Left ventricle myocardium inferior (tissue), 1 donor: ENCODE results near the gene ZCWPW1. TPM values are rescaled to one million over a fixed set of nuclear protein-coding genes. Genes with fewer than 3 reads are reported as not detected.
"Not testable (repeated sequence)": the region's sequence is repeated elsewhere in the genome, so short reads cannot be mapped to it uniquely, and the experiment has no call there.

Source experiments
- DNase-seq: peaks from one replicate; pipeline ENCODE4 v3.0.0-alpha.2; 2020
- H3K27ac ChIP-seq: fragments of 200-600 bp; replicated peaks from 2 replicates; pipeline ENCODE4 v1.8.0; 2021
- H3K27me3 ChIP-seq: fragments of 200-600 bp; 2 replicates; pipeline ENCODE4 v1.8.0; 2021; ENCODE audit warnings: low read depth
- H3K36me3 ChIP-seq: fragments of 200-600 bp; 2 replicates; pipeline ENCODE4 v1.8.0; 2021
- H3K4me1 ChIP-seq: fragments of 200-600 bp; 2 replicates; pipeline ENCODE4 v1.8.0; 2021
- H3K4me3 ChIP-seq: fragments of 200-600 bp; 2 replicates; pipeline ENCODE4 v1.8.0; 2021; ENCODE audit warnings: mild to moderate bottlenecking, moderate library complexity
- H3K9me3 ChIP-seq: fragments of 200-600 bp; replicated peaks from 2 replicates; pipeline ENCODE4 v1.8.0; 2021
- CTCF ChIP-seq: fragments of 200-600 bp; IDR thresholded peaks from 2 replicates; pipeline ENCODE4 v1.8.0; 2021; ENCODE audit warnings: antibody characterized with exemption, mild to moderate bottlenecking, borderline replicate concordance
- intact Hi-C: fragments of 100-400 bp; cut with micrococcal nuclease; formaldehyde crosslinking; loops from one replicate; pipeline ENCODE4 v1.11.0; 2022
- total RNA-seq: library from RNA; stranded (reverse); fragmentation: NEBNext Ultra II Directional; extraction: Animal tissue kit (Norgen Biotek cat#: 25700); gene quantifications from one replicate; pipeline ENCODE4 v1.2.1, GENCODE V29; 2021
- donor health status: DM: no; HTN: yes; CAD: no; lungs with severe emphysema.

ZCWPW1 gene
- total RNA-seq, 1 donor from 2014 or later: 4.6 TPM

- intact Hi-C loops: no loop called here
- Histone ChIP-seq H3K4me3 (no peak overlapping the region), H3K27ac (no peak overlapping the region), H3K27me3 (no peaks in the 10 kb centered on the region), H3K36me3 (no peaks in the 10 kb centered on the region), H3K9me3 (no peaks in the 10 kb centered on the region), H3K4me1 (peaks cover 23% of the 10 kb centered on the region)
- no peak for DNase-seq
- no peak for TF ChIP-seq CTCF
These were observed 13.4 kb upstream of the ZCWPW1 start for GRCh38 chr7:100441641-100442535.

DNA sequence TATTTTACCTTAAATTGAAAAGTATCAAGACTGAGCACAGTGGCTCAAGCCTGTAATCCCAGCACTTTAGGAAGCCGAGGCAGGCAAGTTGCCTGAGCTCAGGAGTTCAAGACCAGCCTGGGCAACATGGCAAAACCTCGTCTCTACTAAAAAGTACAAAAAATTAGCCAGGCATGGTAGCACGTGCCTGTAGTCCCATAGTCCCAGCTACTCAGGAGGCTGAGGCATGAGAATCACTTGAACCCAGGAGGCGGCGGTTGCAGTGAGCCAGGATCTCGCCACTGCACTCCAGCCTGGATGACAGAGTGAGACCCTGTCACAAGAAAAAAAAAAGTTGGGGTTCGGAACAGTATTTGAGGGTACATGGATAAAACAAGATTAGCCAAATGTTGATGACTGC, 10.7 kb upstream of the ZCWPW1 start:
- H3K27ac ChIP-seq, H3K4me3 ChIP-seq, H3K27me3 ChIP-seq, DNase-seq, H3K36me3 ChIP-seq, intact Hi-C loops, H3K9me3 ChIP-seq: not testable (repeated sequence)
- H3K4me1 ChIP-seq: peaks cover 29% of the 10 kb centered on the region

- Histone ChIP-seq H3K36me3 (peaks cover 11% of the 10 kb centered on the region), H3K4me1 (peaks cover 29% of the 10 kb centered on the region)
- H3K27ac ChIP-seq, H3K4me3 ChIP-seq, H3K9me3 ChIP-seq, H3K27me3 ChIP-seq, intact Hi-C loops, DNase-seq: not testable (repeated sequence)
These were observed 10.2 kb upstream of the ZCWPW1 start for GRCh38 chr7:100438731-100439130.

GRCh38 chr7:100438172-100438571, 9.7 kb upstream of the ZCWPW1 start:
- H3K27ac ChIP-seq: peak overlapping the region; percentile 3
- no peaks in the 10 kb centered on the region for H3K27me3 ChIP-seq
- no peaks in the 10 kb centered on the region for H3K9me3 ChIP-seq
- peaks cover 32% of the 10 kb centered on the region for H3K4me1 ChIP-seq
- no peak overlapping the region for H3K4me3 ChIP-seq
- intact Hi-C loops: no loop called here
- H3K36me3 ChIP-seq: peaks cover 17% of the 10 kb centered on the region
- no peak for TF ChIP-seq CTCF
- no peak for DNase-seq

- no peak for TF ChIP-seq CTCF
- intact Hi-C loops: no loop called here
- H3K27me3 ChIP-seq: no peaks in the 10 kb centered on the region
- H3K27ac ChIP-seq: peak overlapping the region; percentile 95
- peaks cover 23% of the 10 kb centered on the region for H3K36me3 ChIP-seq
- DNase-seq: no peak
- peak overlapping the region; percentile 93 for H3K4me3 ChIP-seq
- no peaks in the 10 kb centered on the region for H3K9me3 ChIP-seq
- H3K4me1 ChIP-seq: peaks cover 39% of the 10 kb centered on the region
These were observed 8.9 kb upstream of the ZCWPW1 start for GRCh38 chr7:100437150-100438100.

DNA sequence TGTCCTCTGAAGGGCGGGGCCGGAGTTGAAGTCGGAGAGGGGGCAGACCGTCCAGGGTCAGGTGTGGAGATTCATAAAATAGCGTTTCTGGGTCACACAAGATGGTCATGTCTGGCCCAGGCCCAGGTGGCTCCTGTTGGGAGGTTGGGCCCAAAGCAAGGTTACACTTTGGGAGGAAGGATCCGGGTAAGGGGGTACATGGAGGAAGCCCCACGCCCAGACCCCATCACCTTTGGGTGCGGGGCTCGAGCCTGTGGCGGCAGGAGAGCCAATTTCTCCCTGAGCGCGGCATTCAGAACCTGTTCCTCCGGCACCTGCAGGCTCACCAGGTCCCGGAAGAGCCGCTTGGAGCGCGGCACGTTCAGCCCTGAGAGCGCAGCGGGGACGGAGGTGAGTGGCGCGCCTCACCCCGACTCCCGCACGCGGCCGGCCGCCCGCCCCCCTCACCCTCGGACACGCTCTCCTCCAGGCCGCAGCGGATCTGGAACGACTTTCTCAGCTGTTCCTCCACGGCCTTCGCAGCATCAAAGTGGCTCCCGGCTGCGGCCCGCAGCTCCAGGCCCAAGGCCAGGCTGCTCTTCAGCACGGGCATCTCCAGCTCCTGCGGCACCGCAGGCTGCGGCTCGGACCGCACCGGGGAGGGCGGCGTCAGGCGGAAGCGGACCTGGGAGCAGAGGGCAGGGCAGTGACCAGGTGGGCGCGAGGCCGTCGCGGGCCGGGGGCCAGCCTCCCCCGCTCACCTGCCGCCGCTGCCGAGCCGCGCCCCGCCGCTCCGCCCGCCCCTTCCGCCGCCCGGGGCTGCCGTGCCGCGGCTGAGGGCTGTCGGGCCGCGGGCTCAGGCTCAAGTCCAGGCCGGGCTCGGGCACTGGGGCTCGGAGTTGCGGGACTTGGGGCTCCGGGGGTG, 7.2 kb upstream of the ZCWPW1 start:
- intact Hi-C loops: no loop called here

More for the DNA sequence above, 7.2 kb upstream of the ZCWPW1 start:
- TF ChIP-seq CTCF: no peak
- Histone ChIP-seq H3K27ac (peak overlapping the region; percentile 95), H3K9me3 (no peaks in the 10 kb centered on the region), H3K27me3 (no peaks in the 10 kb centered on the region), H3K4me3 (peak overlapping the region; percentile 93), H3K4me1 (peaks cover 57% of the 10 kb centered on the region), H3K36me3 (peaks cover 23% of the 10 kb centered on the region)
- peak; percentile 29 for DNase-seq
